Stimulated activated CD4-positive, alpha-beta T cell treated with anti-CD3 and anti-CD28 coated beads, Interleukin-2, amount 100 ng/mL, for 48 hours (primary cell): ENCODE data around the gene ATP1B1.
"Not testable (repeated sequence)": the region's sequence is repeated elsewhere in the genome, so short reads cannot be mapped to it uniquely, and the experiment has no call there.

Source experiments
- DNase-seq, 2 donors: peaks; one replicate each; pipeline ENCODE4 v3.0.0-alpha.2; 2020

Gene ATP1B1

DNA sequence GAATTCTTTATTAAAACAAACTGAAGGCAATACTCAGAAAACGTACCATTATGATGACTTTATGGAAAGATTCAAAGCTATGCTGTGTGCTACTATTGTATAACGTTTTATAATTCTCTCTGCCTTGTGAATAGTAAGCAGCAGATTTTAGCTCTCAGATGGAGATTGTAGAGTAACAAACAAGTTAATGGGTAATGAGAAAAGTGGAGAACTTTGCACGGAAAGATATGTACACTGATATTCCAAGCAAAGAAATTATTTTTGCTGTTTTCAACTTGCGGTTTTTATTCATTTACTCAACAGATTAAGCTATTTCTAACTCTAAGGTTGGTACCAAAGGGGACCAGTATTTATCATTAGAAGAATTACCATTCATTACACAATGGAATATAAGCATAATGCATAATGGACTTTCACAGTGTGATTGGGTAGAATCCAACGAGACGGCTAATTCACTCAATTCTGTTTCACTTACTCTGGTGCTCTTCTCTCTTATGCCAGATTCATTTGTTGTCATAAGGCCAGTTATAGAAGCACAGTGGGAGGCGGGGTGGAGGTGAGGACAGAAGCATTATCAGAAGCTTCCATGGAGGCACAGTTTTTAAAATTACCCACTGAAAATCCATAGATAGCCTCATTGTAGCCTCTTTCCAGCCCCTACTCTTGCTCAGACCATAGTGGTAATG, 38.6 kb downstream of the ATP1B1 start:
- no peak for DNase-seq

- no peak for DNase-seq
Observed at GRCh38 chr1:169146576-169147214, 40.2 kb downstream of the ATP1B1 start.

DNA sequence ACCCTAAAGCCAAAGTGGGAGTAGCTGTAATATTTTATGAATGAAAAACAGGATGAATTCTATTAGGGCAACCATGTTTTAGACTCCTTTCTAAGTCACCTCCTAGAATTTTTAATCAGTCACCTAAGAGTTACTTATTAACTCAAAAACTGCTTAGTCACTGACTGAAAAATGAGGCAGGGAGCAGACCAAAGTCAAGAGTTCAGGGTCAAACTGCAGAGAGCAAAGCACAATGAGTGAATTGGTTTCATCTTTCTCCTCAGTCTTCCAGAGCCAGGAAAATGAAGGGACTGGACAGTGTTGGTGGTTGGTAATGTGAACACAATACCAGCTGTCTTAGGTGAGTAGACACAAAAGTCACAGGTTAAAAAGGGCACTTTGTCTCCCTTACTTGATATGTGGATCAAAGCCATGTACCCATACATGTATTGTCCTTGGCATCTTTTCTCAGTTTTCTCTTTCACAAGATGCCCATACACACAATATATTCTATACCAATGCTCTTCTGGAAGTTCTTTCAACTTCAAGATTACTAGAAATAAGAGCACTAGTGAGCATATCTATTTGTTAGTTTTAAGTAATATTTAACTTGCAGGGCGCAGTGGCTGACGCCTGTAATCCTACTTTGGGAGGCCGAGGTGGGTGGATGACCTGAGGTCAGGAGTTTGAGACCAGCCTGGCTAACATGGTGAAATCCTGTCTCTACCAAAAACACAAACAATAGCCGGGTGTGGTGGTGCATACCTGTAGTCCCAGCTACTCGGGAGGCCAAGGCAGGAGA, 42.2 kb downstream of the ATP1B1 start:
- no peak for DNase-seq

DNA sequence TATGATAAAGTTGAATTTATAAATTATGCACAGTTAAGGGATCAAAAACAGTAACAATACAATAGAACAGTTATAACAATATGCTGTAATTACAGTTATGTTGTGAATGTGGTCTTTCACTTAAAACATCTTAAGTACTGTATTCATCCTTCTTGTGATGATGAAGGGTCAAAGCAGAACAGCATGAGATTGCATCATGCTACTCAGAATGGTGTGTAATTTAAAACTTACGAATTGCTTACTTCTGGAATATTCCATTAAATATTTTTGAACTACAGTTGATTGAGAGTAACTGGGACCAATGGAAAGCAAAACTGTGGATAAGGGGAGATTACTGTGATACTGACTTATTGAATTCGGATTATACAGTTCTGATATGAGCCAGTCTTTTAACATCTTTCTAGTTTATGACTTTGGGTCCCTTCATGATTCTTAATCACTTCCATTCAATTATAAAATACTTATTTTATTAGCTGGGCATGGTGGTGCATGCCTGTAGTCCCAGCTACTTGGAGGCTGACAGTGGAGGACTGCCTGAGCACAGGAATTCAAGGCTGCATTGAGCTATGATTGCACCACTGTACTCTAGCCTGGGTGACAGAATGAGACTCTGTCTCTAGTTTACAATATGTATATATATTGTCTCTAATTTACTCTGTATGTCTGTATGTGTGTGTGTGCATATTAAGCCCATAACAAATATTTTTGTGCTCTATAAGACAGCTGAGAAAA, 43.2 kb downstream of the ATP1B1 start:
- DNase-seq, result no peak

GRCh38 chr1:169150641-169151337, 44.3 kb downstream of the ATP1B1 start:
- DNase-seq, result no peak

DNA sequence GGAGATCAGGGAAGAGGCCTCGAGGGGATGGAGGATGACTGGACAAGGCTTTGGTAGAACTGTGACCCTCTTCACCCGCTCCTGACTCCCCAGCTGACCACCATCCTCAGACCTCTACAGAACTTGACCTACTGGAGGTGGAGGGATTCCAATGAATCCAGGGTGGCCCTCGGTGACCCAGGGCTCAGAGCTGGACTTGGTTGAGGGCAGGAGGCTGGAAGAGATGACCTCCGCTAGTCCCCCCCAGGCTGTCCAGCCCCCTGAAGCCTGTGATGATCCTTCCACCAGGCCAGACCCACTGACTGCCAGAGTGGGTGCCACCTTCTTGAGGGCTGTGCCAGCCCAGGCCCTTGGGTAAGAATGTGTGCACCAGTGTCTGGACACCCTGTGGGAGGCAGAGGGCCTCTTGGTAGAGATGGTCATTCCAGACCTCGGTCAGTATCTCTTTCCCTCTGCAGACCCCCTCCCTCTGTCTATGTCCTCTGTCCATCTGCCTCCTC, 44.9 kb downstream of the ATP1B1 start:
- DNase-seq, result no peak

- no peak for DNase-seq
Observed at GRCh38 chr1:169155675-169156074, 49.2 kb downstream of the ATP1B1 start.

GRCh38 chr1:169156580-169156979, 50.1 kb downstream of the ATP1B1 start:
- DNase-seq, result no peak

DNA sequence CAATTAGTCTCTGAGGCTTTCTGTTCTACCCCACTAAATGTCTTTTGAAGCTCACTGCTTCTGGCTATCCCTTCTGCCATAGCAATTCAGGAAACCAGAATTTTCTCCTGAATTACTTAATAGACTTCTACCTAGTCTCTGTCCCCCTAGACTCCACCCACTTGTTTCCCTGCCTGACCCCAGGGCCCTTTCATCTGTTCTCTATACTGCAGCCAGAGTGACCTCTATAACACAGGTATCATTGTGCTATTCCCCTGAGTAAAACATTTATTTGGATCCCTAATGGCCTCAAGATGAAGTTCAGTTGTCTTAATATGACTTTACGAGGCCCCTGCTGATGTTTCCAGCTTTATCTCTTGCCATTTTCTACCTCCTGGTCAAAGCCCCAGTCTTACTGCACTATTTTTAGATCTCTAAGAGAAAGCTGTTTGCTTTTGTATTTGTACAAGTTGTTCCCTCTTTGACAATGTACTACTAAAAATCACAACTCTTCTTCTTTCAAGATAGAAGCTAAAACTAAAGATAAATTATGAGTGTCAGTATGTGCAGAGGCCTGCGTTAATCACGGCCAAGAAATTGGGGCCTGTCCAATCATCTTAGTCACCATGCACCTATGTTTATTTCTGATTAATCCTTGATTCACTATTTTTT, 54.5 kb downstream of the ATP1B1 start:
- no peak for DNase-seq

- DNase-seq, result no peak
Observed at GRCh38 chr1:169161496-169162194, 55.2 kb downstream of the ATP1B1 start.

GRCh38 chr1:169163059-169163458, 56.6 kb downstream of the ATP1B1 start:
- no peak for DNase-seq

DNA sequence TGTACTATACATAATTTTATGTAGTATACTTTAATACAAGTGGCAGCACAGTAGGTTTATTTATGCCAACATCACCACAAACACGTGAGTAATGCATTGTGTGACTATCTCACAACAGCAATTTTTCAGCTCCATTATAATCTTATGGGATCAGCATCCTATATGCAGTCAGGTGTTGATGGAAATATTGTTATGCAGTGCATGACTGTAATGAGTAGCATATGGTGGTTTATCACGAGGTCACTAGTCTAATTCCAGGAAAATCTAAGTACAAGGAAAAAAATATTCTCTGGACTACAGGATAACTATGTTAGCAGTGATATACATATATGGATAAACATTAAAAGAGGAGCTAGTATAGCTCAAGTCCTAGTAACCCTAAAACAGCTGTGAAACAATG, 69.0 kb downstream of the ATP1B1 start:
- DNase-seq, result no peak

DNA sequence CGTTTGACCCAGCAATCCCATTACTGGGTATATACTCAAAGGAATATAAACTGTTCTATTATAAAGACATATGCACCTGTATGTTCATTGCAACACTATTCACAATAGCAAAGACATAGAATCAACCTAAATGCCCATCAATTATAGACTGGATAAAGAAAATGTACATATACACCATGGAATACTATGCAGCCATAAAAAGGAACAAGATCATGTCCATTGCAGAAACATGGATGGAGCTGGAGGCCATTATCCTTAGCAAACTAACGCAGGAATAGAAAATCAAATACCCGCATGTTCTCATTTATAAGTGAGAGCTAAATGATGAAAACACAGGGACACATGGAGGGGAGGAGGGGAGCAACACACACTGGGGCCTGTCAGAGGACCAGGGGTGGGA, 72.9 kb downstream of the ATP1B1 start:
- DNase-seq, result not testable (repeated sequence)

DNA sequence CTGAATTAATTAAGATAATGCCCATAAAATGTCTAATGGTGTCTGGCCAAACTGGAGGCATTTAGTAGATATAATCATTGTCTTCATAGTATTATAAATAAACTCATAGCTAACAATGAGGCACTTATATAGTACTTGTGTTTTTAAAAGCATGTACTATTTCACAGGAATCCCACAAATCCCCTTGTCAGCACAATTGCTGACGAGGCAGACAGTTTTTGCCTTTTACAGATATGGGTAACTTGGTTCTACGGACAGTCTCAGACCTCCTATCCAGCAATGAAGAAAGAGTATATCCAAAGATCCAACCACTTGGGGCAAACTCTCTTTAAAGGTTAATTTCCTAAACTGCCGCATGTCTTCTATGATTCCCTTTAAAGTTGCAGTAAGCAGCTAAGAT, 73.7 kb downstream of the ATP1B1 start:
- no peak for DNase-seq
